ENCODE measurements around the gene LCOR.

LCOR gene

GRCh38 chr10:97018251-97019212, 186.4 kb downstream of the LCOR start:
- H3K36me3 ChIP-seq (ENCODE audit: insufficient read depth) = no peaks in the 10 kb centered on the region
- H3K9ac ChIP-seq = no peak overlapping the region
- peaks cover 15% of the 10 kb centered on the region for H3K4me1 ChIP-seq (ENCODE audit: low read depth, poor library complexity, severe bottlenecking)
- no peak overlapping the region for H3K27ac ChIP-seq
- no peak overlapping the region for H2AFZ ChIP-seq (ENCODE audit: low read depth)
- no peaks in the 10 kb centered on the region for H3K79me2 ChIP-seq (ENCODE audit: insufficient read depth, low read depth)
- no peak for TF ChIP-seq CTCF (conservative IDR thresholded peaks at IDR 0.05; ENCODE audit: low read depth, low read length)
- H3K4me3 ChIP-seq (IDR thresholded peaks at IDR 0.05; ENCODE audit: insufficient read depth, low read depth, low read length) = no peak overlapping the region
- H3K4me2 ChIP-seq = no peak overlapping the region
- no peaks in the 10 kb centered on the region for H4K20me1 ChIP-seq (ENCODE audit: insufficient read depth)
- no peaks in the 10 kb centered on the region for H3K27me3 ChIP-seq (ENCODE audit: insufficient read depth, low read depth)

DNA sequence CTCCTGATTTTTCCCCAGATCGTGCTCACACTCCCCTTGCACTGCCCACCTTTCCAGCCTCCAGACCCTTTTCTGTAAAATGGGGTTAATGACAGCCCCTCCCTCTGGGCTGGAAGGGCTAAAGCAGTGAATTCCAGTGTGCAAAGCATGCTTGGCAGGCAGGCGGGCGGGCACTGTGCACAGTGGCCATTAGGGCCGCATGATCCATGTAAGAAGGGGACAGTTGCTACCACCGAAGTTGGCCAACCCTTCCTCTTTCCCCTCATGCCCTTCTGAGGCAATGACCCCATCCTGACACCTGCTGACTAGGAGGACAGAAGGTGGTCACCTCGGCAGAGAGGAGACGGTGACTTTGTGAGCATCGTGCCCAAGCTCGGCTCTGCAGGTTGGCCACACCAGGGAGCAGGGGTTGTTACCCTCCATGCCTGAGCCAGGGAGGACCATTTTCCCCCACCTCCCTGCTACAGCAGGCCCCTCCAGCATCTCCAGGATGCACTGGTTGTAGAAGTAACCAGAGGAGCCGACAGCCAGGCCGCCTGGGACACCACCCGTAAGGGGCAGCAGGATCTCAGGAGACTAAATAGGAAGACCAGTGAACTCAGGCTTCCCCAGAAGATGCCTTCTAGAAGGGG, 187.2 kb downstream of the LCOR start:
- peaks cover 22% of the 10 kb centered on the region for H3K4me1 ChIP-seq (ENCODE audit: low read depth, poor library complexity, severe bottlenecking)
- no peaks in the 10 kb centered on the region for H4K20me1 ChIP-seq (ENCODE audit: insufficient read depth)
- no peak overlapping the region for H3K27ac ChIP-seq
- no peak for TF ChIP-seq CTCF (conservative IDR thresholded peaks at IDR 0.05; ENCODE audit: low read depth, low read length)
- no peaks in the 10 kb centered on the region for H3K36me3 ChIP-seq (ENCODE audit: insufficient read depth)
- no peak overlapping the region for H3K9ac ChIP-seq
- no peak overlapping the region for H2AFZ ChIP-seq (ENCODE audit: low read depth)
- no peaks in the 10 kb centered on the region for H3K27me3 ChIP-seq (ENCODE audit: insufficient read depth, low read depth)
- no peak overlapping the region for H3K4me2 ChIP-seq
- H3K4me3 ChIP-seq (IDR thresholded peaks at IDR 0.05; ENCODE audit: insufficient read depth, low read depth, low read length) = no peak overlapping the region
- no peaks in the 10 kb centered on the region for H3K79me2 ChIP-seq (ENCODE audit: insufficient read depth, low read depth)

- Histone ChIP-seq H3K4me1 (ENCODE audit: low read depth, poor library complexity, severe bottlenecking) (peaks cover 26% of the 10 kb centered on the region), H3K79me2 (ENCODE audit: insufficient read depth, low read depth) (no peaks in the 10 kb centered on the region), H3K9ac (no peak overlapping the region), H3K27me3 (ENCODE audit: insufficient read depth, low read depth) (no peaks in the 10 kb centered on the region), H3K4me3 (IDR thresholded peaks at IDR 0.05; ENCODE audit: insufficient read depth, low read depth, low read length) (no peak overlapping the region), H2AFZ (ENCODE audit: low read depth) (no peak overlapping the region), H3K36me3 (ENCODE audit: insufficient read depth) (no peaks in the 10 kb centered on the region), H3K4me2 (no peak overlapping the region), H4K20me1 (ENCODE audit: insufficient read depth) (no peaks in the 10 kb centered on the region), H3K27ac (no peak overlapping the region)
- no peak for TF ChIP-seq CTCF (conservative IDR thresholded peaks at IDR 0.05; ENCODE audit: low read depth, low read length)
Observed at GRCh38 chr10:97020452-97021400, 188.6 kb downstream of the LCOR start.

DNA sequence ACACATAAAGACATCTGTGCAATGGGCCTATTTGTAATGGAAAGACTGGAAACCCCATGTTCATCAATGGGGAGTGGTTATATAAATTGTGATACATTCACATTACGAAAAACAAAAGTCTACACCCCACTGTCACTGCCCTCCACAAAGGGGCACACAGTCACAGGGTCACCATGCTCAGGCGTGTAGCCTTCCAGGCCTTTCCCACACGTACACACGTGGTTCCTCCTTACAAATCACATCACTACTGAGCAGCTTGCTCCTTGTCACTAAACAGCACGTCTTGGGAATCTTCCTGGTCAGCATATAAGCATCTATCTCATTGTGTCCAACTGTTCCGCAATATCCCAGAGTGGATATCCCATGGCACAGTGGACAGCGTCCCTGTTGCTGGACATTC, 190.5 kb downstream of the LCOR start:
- Histone ChIP-seq H3K9ac (no peak overlapping the region), H2AFZ (ENCODE audit: low read depth) (no peak overlapping the region), H3K4me2 (no peak overlapping the region), H3K79me2 (ENCODE audit: insufficient read depth, low read depth) (no peaks in the 10 kb centered on the region), H3K4me1 (ENCODE audit: low read depth, poor library complexity, severe bottlenecking) (peaks cover 11% of the 10 kb centered on the region), H3K27ac (no peak overlapping the region), H3K27me3 (ENCODE audit: insufficient read depth, low read depth) (no peaks in the 10 kb centered on the region), H3K36me3 (ENCODE audit: insufficient read depth) (no peaks in the 10 kb centered on the region), H3K4me3 (IDR thresholded peaks at IDR 0.05; ENCODE audit: insufficient read depth, low read depth, low read length) (no peak overlapping the region), H4K20me1 (ENCODE audit: insufficient read depth) (no peaks in the 10 kb centered on the region)
- TF ChIP-seq CTCF (conservative IDR thresholded peaks at IDR 0.05; ENCODE audit: low read depth, low read length) = no peak
